IPS-18a (cell line): ENCODE measurements around the gene ANKRD33B.

Experiments used
- H3K27ac ChIP-seq: one replicate; pipeline ENCODE4 v1.5.1; 2013; ENCODE audit warnings: low read length
- H3K27me3 ChIP-seq: one replicate; pipeline ENCODE4 v1.6.1; 2013; ENCODE audit warnings: mild to moderate bottlenecking, low read length; ENCODE audit not compliant: control insufficient read depth, insufficient read depth
- H3K36me3 ChIP-seq: one replicate; pipeline ENCODE4 v1.6.1; 2013; ENCODE audit warnings: low read depth, low read length; ENCODE audit not compliant: control insufficient read depth
- H3K4me1 ChIP-seq: one replicate; pipeline ENCODE4 v1.6.1; 2013; ENCODE audit warnings: low read depth, low read length; ENCODE audit not compliant: control insufficient read depth
- H3K4me3 ChIP-seq: one replicate; pipeline ENCODE4 v1.5.1; 2013; ENCODE audit warnings: low read length
- H3K9ac ChIP-seq: one replicate; pipeline ENCODE4 v1.6.1; 2013; ENCODE audit warnings: mild to moderate bottlenecking, low read length, moderate library complexity
- H3K9me3 ChIP-seq: one replicate; pipeline ENCODE4 v1.6.1; 2013; ENCODE audit warnings: low read depth, low read length; ENCODE audit not compliant: control insufficient read depth

Gene ANKRD33B

DNA sequence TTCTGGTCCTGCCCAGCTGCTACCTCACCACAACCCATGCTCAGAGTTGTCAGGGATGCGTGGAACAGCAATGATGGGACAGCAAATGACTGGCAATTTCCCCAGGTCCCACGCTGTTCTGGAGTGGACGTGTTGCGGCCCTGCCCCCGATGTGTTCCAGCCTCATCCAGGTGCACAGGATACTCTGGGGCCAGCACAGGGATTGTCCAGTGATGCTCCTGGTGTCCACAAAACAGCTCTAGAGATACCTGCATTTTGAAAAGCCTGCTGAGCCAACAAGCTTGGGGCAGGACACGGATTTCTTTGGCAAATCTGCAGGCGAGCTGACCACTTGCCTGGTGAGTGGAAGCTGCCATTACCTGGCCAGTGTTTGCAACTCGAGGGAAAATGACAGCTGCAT, 88.7 kb downstream of the ANKRD33B start:
- Histone ChIP-seq H3K9ac (no peak overlapping the region), H3K9me3 (no peaks in the 10 kb centered on the region), H3K27ac (no peak overlapping the region), H3K36me3 (no peaks in the 10 kb centered on the region), H3K27me3 (no peaks in the 10 kb centered on the region), H3K4me1 (peaks cover 10% of the 10 kb centered on the region), H3K4me3 (no peak overlapping the region)

DNA sequence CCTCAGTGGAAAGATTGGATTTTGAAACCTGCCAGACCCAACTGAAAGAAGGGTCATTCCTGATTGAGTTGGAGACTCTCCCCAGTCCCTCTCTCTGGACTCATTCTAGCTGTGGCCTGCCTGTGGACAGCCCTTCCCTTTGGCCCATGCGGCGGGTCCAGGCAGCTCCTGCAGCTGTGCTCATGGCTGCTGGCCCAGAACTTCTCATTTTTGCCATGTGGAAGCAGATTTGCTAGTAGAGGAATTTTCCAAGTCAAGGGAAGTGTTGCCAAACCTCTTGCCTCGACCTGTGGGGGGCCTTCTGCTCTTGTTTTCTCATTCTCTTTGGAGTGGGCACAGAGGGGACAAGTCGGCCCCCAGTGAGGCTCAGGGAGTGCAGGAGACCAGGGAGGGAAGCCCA, 89.2 kb downstream of the ANKRD33B start:
- H3K27me3 ChIP-seq = no peaks in the 10 kb centered on the region
- peaks cover 10% of the 10 kb centered on the region for H3K4me1 ChIP-seq
- no peak overlapping the region for H3K27ac ChIP-seq
- no peaks in the 10 kb centered on the region for H3K9me3 ChIP-seq
- no peaks in the 10 kb centered on the region for H3K36me3 ChIP-seq
- H3K4me3 ChIP-seq = no peak overlapping the region
- H3K9ac ChIP-seq = no peak overlapping the region

DNA sequence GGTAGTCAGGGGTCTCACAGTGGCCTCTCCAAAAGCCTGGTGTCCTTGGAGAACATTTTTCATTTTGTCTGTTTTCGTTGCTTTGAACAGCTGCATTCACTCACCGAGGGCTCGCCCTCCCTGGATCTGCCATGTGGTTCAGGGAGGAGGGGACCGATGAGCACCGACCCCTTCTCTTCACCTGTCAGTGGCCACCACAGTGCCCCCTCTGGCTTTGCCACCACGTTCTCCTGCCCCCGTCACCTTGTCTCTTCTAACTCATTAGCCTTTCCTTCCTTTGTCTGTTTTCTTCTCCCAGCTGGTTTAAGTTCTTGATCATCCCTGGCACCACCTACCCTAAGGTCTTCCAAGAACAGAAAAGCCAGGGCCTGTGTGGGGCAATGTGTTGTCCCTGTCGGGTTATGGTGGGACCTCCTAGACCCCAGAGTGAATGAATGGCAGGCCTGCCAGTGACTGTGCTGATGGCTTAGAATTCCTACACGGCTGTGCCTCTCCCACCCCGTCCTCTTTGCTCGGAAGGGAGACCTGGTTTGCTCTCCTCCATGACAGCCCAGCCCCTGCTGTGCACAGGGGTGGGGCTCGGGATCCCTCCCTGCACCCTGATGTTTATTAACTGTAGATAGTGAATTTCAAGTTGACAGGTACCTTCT, 90.0 kb downstream of the ANKRD33B start:
- H3K4me3 ChIP-seq = no peak overlapping the region
- no peak overlapping the region for H3K9ac ChIP-seq
- H3K36me3 ChIP-seq = no peaks in the 10 kb centered on the region
- peaks cover 10% of the 10 kb centered on the region for H3K4me1 ChIP-seq
- H3K27ac ChIP-seq = no peak overlapping the region
- H3K9me3 ChIP-seq = no peaks in the 10 kb centered on the region
- H3K27me3 ChIP-seq = no peaks in the 10 kb centered on the region

DNA sequence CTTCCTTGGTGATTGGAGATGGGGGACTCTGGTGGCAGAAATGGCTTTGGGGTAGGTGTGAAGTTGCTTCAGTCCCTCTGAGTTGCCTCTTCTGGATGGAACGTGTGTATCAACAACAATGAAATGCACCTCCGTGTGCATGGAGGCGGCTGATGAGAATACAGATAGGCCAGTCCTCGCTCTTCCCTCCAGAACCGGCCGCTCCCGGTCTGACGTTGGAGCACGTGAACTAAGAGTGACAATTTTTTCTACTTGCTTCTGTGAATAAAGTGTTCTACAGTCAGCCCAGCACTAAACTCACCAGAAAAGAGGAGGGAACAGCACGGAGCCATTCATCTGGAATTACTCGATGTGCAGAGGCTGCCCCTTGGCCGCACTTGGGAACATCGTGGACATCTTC, 90.7 kb downstream of the ANKRD33B start:
- Histone ChIP-seq H3K9me3 (no peaks in the 10 kb centered on the region), H3K4me1 (peaks cover 10% of the 10 kb centered on the region), H3K9ac (no peak overlapping the region), H3K36me3 (no peaks in the 10 kb centered on the region), H3K4me3 (no peak overlapping the region), H3K27ac (no peak overlapping the region), H3K27me3 (no peaks in the 10 kb centered on the region)

DNA sequence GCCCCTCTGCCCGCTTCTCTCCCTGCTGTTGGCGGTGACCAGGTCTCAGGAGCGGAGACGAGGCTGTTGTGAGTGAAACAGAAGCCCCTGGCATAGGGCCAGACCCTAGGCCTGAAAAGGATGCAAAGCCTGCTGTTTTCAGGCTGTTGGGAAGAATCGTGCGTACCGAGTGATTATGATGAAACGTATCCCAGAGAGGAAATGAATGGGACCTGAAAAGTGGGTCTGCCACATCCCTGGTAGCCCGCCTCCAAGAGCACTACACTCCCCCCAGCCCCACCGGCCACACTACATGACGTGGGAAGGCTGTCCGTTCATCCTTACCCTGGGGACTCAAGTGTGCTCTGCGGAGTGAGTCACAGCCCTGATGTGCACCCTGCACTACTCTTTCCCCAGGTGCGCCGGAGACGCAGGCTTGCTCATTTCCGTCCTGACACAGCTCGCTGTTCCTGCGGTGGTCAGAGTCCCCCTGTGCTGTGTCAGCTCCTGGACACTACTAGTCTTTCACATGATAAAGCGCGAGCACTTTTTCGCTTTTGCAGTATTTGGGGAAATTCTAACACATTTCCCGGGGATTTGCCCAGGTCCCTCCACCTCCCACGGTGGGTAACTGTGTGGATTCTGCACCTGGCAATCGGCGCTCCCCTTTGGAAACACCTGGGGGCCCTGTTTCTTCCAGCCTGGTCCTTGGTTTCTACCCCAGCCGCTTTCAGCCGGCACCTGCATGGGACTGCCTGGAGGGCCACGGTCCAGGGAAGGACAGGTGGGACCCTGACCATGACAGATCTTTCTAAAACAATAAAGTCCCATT, 91.5 kb downstream of the ANKRD33B start:
- Histone ChIP-seq H3K4me3 (no peak overlapping the region), H3K27me3 (no peaks in the 10 kb centered on the region), H3K36me3 (no peaks in the 10 kb centered on the region), H3K4me1 (peaks cover 10% of the 10 kb centered on the region), H3K9ac (no peak overlapping the region), H3K9me3 (no peaks in the 10 kb centered on the region), H3K27ac (no peak overlapping the region)

DNA sequence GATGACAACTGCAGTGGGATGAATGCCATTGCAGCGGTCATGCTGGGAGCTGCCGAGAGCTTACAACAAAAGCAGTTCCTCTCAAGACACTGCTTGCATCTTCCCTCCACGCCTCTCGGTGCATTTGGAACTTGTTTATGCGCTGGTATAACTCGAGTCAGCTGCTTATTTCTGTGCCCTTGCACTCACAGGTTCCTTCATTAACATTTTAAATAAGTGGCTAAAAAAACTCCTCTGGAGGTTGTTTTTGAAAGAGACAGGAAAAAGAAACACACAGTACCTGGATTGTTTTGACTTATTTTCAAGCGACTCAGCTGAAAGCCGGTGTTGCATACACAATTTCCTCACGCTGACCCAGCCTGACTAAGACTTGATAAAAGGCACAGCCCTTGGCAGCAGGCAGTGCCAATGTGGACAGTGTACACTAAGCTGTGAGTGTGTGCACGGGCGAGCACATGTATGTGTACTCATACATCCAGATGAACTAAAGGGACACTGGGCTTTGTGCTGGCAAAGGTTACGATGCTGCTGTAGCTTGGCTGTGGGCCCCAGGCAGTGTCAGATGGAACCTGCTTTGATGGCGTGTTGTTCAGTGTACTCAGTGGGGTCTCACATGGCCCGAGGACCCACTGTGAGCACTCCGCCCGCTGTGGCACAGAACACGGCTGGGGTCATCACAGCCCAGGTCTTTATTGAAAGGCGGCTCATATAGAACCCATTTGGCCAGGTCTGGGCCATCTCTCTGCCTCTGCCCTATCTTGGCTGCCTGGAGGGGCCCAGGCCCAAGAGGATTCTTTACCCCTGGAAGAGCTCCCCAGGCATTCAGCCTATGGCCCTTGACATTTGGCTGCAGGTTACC, 92.3 kb downstream of the ANKRD33B start:
- Histone ChIP-seq H3K27me3 (no peaks in the 10 kb centered on the region), H3K9ac (no peak overlapping the region), H3K4me1 (peaks cover 10% of the 10 kb centered on the region), H3K9me3 (no peaks in the 10 kb centered on the region), H3K4me3 (no peak overlapping the region), H3K36me3 (no peaks in the 10 kb centered on the region), H3K27ac (no peak overlapping the region)

DNA sequence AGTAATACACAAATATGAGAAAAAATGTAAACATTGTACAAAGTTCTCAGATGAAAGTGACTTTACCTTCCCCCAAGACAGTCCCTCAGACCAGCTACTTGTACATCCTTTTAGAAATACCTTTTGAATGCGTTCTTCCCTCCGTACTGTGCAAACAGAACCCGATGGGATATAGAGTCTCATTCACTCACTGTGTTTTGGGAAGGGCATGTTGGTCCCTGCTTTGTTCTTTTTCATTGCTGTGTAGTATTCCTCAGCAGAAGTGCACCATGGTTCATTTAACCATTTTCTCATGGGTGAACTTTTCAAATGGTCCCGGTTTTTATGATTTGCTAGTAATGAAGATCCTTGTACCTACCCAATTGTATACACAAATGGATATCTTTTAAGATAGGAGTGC, 94.4 kb downstream of the ANKRD33B start:
- Histone ChIP-seq H3K27ac (no peak overlapping the region), H3K4me3 (no peak overlapping the region), H3K9me3 (no peaks in the 10 kb centered on the region), H3K27me3 (no peaks in the 10 kb centered on the region), H3K9ac (no peak overlapping the region), H3K36me3 (no peaks in the 10 kb centered on the region), H3K4me1 (peaks cover 13% of the 10 kb centered on the region)

DNA sequence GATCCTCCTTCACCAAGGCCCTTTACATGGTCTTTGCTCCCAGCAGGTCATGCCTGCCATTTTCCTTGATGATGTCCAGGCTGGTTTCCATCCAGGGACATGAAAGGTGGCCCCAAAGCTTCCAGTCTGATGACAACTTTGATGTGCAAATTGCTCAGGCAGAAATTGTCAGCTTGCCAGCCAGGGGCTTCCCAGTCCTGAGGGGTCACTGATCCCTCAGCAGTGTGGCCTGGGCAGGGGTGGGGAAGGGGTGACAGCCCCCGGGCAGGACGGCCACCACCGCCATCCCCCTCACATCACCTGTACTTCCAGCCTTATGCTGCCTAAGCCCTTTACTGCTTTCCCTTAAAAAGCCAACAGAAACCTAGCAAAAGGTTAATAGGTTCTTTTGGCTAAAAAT, 96.3 kb downstream of the ANKRD33B start:
- Histone ChIP-seq H3K9ac (no peak overlapping the region), H3K4me3 (no peak overlapping the region), H3K27ac (no peak overlapping the region)

DNA sequence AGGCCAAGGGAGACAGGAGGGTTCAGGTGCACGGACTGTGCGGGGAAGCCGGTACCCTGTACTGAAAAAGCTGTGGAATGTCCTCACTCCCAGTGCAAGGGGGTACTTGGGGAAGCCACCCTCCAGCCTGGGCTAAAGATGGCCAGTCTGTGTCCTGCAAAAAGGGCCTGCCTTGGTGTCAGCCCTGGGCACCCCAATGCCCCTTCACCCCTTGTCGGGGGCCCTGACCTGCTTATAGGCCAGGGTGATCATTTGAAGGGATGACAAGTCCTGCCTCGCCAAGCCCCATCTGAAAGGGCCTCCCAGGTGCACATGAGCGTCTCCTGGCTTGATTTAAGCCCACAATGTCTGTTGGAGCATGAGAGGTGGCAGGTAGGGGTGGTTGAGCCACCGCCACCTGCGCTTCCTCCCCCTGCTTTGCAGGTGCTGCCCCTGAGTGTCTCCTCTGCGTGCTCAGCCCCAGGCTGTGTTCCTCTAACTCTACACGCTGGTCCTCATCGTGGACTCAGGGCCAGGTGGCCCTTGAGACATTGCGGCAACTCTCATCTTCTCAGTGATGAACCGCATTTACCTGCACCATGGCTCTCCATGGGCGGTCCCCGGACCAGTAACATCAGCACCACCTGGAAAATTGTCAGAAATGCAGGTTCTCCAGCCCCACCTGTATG, 97.0 kb downstream of the ANKRD33B start:
- Histone ChIP-seq H3K4me3 (no peak overlapping the region), H3K9ac (no peak overlapping the region), H3K4me1 (peaks cover 13% of the 10 kb centered on the region), H3K9me3 (no peaks in the 10 kb centered on the region), H3K27me3 (no peaks in the 10 kb centered on the region), H3K36me3 (no peaks in the 10 kb centered on the region), H3K27ac (no peak overlapping the region)

More for the DNA sequence above, 96.3 kb downstream of the ANKRD33B start:
- Histone ChIP-seq H3K9me3 (no peaks in the 10 kb centered on the region), H3K27me3 (no peaks in the 10 kb centered on the region), H3K4me1 (peaks cover 17% of the 10 kb centered on the region), H3K36me3 (no peaks in the 10 kb centered on the region)

DNA sequence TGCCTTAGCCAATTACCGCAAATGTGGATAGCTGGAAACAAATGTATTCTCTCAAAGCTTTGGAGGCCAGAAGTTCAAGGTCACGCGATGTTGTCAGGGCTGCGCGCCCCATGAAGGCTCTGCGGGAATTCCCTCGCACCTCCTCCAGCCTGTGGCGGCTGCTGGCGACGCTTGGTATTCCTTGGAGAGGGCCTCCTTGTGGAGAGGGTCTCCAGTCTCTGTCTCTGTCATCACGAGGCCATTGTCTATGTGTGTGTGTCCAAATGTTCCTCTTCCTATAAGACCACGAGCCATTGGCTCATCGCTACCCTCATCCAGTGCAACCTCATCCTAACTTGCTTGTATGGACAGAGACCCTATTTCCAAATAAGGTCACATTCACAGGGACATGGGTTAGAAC, 97.5 kb downstream of the ANKRD33B start:
- peaks cover 8% of the 10 kb centered on the region for H3K4me1 ChIP-seq
- H3K4me3 ChIP-seq = no peak overlapping the region
- H3K27me3 ChIP-seq = no peaks in the 10 kb centered on the region
- H3K36me3 ChIP-seq = no peaks in the 10 kb centered on the region
- H3K9ac ChIP-seq = no peak overlapping the region
- H3K27ac ChIP-seq = no peak overlapping the region
- no peaks in the 10 kb centered on the region for H3K9me3 ChIP-seq

DNA sequence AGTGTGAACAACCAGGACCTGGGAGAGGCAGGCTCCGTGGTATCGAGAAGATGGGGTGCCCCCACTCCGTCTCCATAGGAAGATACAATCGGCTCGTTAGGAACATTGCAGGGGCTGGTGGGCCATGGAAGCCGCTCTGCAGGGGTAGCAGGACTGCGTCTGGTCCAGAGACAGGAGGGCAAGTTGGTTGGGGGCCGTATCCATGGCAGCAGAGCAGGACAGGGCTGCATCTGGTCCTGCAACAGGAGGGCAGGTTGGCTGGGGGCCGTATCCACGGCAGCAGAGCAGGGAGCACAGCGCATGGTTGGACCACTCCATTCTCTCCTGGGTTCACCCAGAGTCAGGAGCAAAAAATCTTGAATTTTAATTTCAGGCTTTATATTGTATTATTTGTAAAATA, 98.2 kb downstream of the ANKRD33B start:
- no peaks in the 10 kb centered on the region for H3K9me3 ChIP-seq
- H3K4me3 ChIP-seq = no peak overlapping the region
- no peaks in the 10 kb centered on the region for H3K36me3 ChIP-seq
- H3K9ac ChIP-seq = no peak overlapping the region
- H3K27ac ChIP-seq = no peak overlapping the region
- H3K27me3 ChIP-seq = no peaks in the 10 kb centered on the region
- H3K4me1 ChIP-seq = peaks cover 7% of the 10 kb centered on the region
